ENCODE results near the gene VAV3. TPM values are rescaled to one million over a fixed set of nuclear protein-coding genes. Genes with fewer than 3 reads are reported as not detected.

VAV3 gene
- polyA plus RNA-seq, 1 of the 3 experiments (the other 2 are of a cell fraction), result not detected

- no peaks in the 10 kb centered on the region for H3K27me3 ChIP-seq (ENCODE audit: insufficient read depth)
- 50% methylated on average over 7 of the region's 7 CpGs for WGBS (ENCODE audit: low lambda C conversion rate)
- ChIA-PET CTCF (no interaction called here), POLR2A (no interaction called here)
- H3K27ac ChIP-seq (ENCODE audit: low read depth in 2 of 2, low read length in 1 of 2), result no peak overlapping the region
- no peaks in the 10 kb centered on the region for H3K9me2 ChIP-seq
- no peak overlapping the region for H2AFZ ChIP-seq (ENCODE audit: low read depth)
- no peaks in the 10 kb centered on the region for H4K20me1 ChIP-seq (ENCODE audit: insufficient read depth)
- DNase-seq, result no peak
- H3F3A ChIP-seq (replicated peaks; ENCODE audit: insufficient read depth), result no peaks in the 10 kb centered on the region
- H3K4me1 ChIP-seq (ENCODE audit: control insufficient read depth in 1 of 2, insufficient read depth in 2 of 2, low read depth in 1 of 2, low read length in 1 of 2), result peaks cover 0 to 3% of the 10 kb centered on the region in 2 experiments; a peak in 1 of 4 replicates
- H3K4me2 ChIP-seq, result no peak overlapping the region
- H3K4me3 ChIP-seq (ENCODE audit: low read depth in 2 of 2, low read length in 1 of 2), result no peak overlapping the region
- TF ChIP-seq USF2 (IDR thresholded peaks at IDR 0.05; ENCODE audit: borderline replicate concordance, low read depth, low read length) (no peak), MAX (IDR thresholded peaks at IDR 0.05; ENCODE audit: low read depth) (no peak), SIN3A (IDR thresholded peaks at IDR 0.05; ENCODE audit: borderline replicate concordance, low read depth, low read length) (no peak), RCOR1 (IDR thresholded peaks at IDR 0.05; ENCODE audit: low read length) (no peak), YY1 (IDR thresholded peaks at IDR 0.05; ENCODE audit: low read depth) (no peak), IRF3 (IDR thresholded peaks at IDR 0.05; ENCODE audit: low read depth, low read length) (no peak), ELF1 (IDR thresholded peaks at IDR 0.05) (no peak), EP300 (IDR thresholded peaks at IDR 0.05; ENCODE audit: borderline replicate concordance in 1 of 2, low read depth in 1 of 2, low read length in 1 of 2) (no peak), TCF12 (IDR thresholded peaks at IDR 0.05) (no peak), RXRA (IDR thresholded peaks at IDR 0.05; ENCODE audit: borderline replicate concordance, low read depth) (no peak), NRF1 (IDR thresholded peaks at IDR 0.05; ENCODE audit: low read depth, low read length) (no peak), TAF1 (IDR thresholded peaks at IDR 0.05; ENCODE audit: borderline replicate concordance, low read depth, low read length) (no peak)
- H3K9ac ChIP-seq, result no peak overlapping the region
- H3K79me2 ChIP-seq (ENCODE audit: insufficient read depth), result no peaks in the 10 kb centered on the region
- H3K36me3 ChIP-seq (replicated peaks in 1 of 2; ENCODE audit: control insufficient read depth in 1 of 2, insufficient read depth in 2 of 2, low read length in 1 of 2), result no peaks in the 10 kb centered on the region
- no peaks in the 10 kb centered on the region for H3K9me3 ChIP-seq
These were observed 303.8 kb downstream of the VAV3 start for GRCh38 chr1:107661158-107661557.

GRCh38 chr1:107659961-107660360 is 305.0 kb downstream of the VAV3 start:
- WGBS (ENCODE audit: low lambda C conversion rate), result 44% methylated on average over 2 of the region's 2 CpGs
- no peak overlapping the region for H2AFZ ChIP-seq (ENCODE audit: low read depth)
- no peaks in the 10 kb centered on the region for H4K20me1 ChIP-seq (ENCODE audit: insufficient read depth)
- no peaks in the 10 kb centered on the region for H3K79me2 ChIP-seq (ENCODE audit: insufficient read depth)
- no peak overlapping the region for H3K27ac ChIP-seq (ENCODE audit: low read depth in 2 of 2, low read length in 1 of 2)
- POLR2A ChIA-PET, result no interaction called here
- TF ChIP-seq TEAD4 (IDR thresholded peaks at IDR 0.05; ENCODE audit: borderline replicate concordance, insufficient read depth) (no peak), CTCF (IDR thresholded peaks at IDR 0.05) (no peak), MAX (IDR thresholded peaks at IDR 0.05; ENCODE audit: low read depth) (no peak), JUND (IDR thresholded peaks at IDR 0.05) (no peak), SMC3 (IDR thresholded peaks at IDR 0.05; ENCODE audit: low read depth, low read length) (no peak), MEF2A (IDR thresholded peaks at IDR 0.05; ENCODE audit: borderline replicate concordance, low read depth) (no peak)
- H3K4me3 ChIP-seq (ENCODE audit: low read depth in 2 of 2, low read length in 1 of 2), result no peak overlapping the region
- CTCF ChIA-PET, result no interaction called here
- no peaks in the 10 kb centered on the region for H3F3A ChIP-seq (replicated peaks; ENCODE audit: insufficient read depth)
- H3K36me3 ChIP-seq (replicated peaks in 1 of 2; ENCODE audit: control insufficient read depth in 1 of 2, insufficient read depth in 2 of 2, low read length in 1 of 2), result no peaks in the 10 kb centered on the region
- DNase-seq, result no peak
- no peak overlapping the region for H3K9ac ChIP-seq
- H3K9me2 ChIP-seq, result no peaks in the 10 kb centered on the region
- H3K9me3 ChIP-seq, result no peaks in the 10 kb centered on the region
- H3K4me2 ChIP-seq, result no peak overlapping the region
- H3K4me1 ChIP-seq (ENCODE audit: control insufficient read depth in 1 of 2, insufficient read depth in 2 of 2, low read depth in 1 of 2, low read length in 1 of 2), result peaks cover 0 to 3% of the 10 kb centered on the region in 2 experiments; a peak in 1 of 4 replicates
- no peaks in the 10 kb centered on the region for H3K27me3 ChIP-seq (ENCODE audit: insufficient read depth)
